T-helper 22 cell (primary cell): ENCODE data around the gene DUOXA1.

ENCODE experiments used
- DNase-seq: peaks from one replicate; pipeline ENCODE4 v3.0.0-alpha.2; 2020; ENCODE audit warnings: low read depth

DUOXA1 gene

DNA sequence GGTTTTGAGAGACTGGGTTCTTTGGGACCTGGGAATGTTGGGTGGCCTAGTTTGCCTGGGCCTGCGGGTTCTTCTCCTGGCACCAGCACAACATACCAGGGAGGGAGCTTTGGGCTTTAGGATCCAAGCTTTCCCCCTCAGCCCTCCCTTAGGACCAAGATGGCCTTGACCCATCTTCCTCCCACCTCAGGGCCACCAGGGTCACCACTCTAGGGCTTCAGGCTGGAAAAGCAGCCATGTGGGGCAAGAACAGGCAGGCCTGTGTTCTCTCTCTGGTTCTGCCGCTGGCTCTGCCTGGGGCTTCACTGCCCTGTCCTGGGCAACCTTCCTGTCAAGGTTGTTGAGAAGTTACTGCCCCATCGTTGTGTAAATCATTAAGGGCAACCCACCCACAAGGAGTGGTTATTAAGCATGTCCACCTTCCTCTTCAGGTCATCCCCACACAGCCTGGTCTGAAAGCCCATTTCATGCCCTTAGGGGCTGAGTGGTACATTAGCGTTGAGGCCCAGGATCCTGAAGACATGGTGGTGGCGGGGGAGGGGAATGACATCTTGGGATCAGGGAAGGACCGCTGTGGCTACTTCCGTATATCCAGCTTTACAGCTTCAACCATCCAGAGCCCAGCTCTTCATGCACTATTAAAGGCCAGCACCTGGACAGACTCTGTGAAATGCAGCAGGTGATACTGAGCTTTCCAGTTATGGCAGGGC, 767 bp upstream of the DUOXA1 start:
- DNase-seq, result no peak

DNA sequence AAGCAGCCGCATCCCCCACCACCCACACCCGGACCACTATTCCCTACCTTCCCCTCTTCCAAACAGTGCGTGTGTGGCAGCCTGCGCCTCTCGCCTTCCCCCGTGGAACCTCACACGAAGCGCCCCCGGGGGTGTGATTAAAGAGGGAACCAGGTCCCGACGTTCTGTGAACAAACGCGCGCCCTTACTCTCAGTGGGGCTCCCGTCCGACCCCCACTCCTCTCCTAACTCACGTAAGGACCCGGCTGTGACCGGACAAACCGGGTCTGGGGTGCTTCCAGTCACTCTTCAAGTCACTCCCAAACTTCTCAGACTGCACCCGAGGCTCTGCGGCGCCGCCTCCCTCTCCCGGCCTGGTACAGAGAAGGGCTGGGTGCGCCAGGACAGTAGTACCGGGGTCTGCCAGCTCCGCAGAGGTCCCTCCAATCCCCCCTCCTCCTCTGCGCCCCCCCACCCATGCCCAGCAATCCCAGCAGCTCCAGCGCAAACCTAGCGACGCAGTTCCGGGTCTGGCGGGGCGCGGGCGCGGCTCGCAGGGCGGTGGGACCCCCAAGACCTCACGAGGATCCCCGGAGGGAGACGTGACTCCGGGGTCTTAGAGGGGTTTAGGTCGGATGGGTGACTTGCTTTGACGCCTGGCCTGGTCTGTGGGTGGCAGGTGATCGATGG, 574 bp downstream of the DUOXA1 start:
- no peak for DNase-seq

DNA sequence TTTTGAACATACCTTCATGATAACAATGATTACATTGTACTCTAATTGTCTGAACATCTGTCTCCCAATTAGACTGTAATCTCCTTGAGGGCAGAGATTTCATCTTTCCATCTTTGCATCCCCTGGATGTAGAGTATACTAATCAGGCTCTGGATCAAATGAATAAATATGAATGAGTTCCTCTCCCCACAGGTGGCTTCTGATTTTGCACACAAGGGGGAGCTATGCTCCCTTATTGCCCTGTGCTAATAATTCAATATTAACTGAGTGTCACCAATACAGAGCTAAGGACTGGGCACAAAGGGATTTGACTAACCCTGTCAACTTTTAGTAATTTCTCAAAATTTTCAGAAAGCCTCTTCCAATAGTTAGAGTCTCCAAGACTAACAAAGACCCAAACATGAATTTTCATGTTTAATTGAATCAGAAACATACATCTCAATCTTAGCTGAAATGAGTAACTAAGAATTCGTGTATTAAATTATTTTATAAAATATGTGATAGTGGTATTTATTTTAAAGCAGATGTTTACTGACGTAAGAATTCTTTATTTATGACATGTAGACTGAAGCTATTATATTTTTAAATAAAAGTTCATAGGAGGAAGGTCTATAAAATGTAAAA, 3.0 kb downstream of the DUOXA1 start:
- no peak for DNase-seq

DNA sequence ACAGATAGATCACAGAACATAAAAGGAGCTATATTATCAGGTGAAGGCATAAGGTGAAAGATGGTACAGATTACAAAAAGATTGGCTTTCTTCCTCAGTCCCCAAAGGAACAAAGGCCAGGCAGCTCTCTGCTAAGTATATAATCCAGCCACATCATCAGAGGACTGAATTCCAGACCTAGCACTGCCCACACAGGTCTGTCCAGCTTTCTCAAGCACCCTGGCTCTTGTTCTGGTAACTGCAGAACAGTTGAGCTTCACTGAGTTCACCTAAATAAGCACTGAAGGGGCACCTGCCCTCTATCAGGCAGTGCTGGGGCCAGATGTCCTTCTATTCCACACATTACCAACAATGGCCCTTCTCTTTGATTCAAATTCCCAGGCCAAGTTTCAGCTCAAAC, 6.3 kb downstream of the DUOXA1 start:
- no peak for DNase-seq

DNA sequence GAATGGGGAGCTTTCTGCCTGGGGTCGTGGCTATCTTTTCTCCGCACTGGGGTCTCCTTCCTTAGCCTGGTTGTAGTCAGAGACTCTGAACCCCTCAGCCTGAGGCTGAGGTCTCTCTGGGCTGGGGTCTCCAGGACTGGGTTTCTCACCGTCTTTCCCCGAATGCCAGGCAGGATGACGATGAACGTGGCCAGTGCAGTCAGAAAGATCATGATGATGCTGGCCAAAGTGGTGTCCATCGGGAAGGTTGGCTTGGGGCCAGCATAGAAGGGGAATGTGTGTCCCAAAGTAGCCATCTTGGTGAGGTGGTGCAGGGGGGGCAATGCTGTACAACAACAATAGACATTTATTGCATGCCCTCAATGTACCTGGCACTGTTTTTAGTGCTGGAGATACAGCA, 7.0 kb downstream of the DUOXA1 start:
- DNase-seq, result no peak

DNA sequence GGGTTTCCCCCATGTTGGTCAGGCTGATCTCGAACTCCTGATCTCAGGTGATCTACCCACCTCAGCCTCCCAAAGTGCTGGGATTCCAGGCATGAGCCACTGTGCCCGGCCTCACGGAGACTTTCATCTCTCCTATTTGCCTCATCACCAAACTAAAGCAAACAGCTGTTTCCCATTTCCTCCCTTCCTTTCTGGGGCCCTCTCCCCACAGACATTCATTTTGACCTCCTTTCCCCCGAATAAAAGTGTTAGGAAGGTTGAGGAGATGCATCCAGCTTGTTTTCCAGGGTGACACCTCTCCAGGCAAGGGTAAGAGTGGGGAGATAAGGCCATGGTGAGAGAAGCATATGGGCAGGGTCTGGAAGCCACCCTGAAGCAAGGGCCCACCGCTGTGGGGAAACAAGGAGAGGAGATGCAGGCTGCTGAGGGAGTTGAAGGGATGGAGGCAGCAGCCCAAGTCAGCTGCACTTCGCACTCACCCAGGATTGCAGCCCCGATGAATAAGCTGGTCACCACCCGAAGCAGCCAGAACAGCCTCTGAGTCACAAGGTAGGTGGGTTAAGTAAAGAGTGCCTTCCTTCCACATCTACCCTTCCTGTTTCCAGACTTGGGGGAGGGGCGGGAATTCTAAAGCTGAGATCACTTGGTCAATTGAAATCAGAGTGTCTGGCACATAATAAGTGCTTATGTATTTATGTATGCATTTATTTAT, 7.8 kb downstream of the DUOXA1 start:
- DNase-seq, result no peak

DNA sequence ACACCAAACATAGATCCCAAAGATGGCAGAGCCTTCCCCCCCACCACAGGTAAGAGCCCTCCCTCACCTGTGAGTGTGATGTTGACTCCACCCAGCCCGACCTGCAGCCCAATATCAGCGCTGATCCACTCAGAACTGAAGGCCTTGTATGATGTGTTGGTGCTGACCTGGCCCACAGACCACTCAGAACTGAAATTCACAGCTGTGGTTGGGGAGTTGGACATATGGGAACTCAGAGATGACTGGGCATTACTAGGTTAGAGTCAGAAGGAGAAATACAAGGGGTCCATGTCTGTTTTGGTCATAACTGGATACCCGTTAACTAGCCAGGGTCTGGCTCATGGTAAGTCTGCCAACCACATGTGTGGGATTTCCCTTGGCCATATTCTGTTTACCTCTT, 8.7 kb downstream of the DUOXA1 start:
- DNase-seq, result no peak

DNA sequence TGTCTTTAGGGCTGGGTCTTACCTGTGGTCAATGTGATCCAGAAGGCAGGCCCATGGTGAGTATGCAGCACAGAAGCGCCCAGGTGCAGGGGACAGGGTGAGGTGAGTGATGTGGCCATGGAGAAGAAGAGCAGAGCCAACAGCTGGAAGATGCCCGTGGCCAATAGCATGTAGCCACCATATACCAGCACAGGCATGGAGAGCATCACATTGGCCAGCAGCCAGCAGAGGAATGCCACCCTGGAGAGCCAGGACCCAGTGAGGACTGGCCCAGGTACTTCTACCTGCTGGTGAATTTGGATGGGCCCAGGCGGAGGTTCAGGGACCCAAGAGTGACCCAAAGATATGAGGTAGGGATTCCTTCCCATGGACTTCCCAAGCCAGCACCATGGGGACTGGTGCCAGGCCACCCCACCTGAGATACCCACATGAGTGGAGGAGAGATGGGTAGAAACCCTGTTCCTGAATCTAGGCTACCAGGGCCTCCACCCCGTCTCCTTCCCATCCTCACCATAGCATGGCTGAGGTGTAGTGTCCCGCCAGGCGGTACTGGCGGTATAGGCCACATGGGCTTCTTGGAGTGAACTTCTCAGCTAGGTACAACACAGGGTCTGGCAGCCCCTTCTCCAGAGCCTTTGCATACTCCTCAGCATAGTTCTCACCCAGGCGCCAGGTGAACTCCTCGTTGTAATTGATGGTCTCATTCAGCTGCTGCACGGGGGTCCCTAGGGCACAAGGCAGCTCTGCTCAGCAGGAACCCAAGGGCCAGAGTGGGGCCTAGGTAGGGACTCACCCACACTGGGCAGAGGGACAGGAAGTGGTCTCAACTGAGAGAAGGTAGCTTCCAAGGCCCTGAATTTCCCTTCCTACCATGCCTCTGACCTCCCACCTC, 9.4 kb downstream of the DUOXA1 start:
- no peak for DNase-seq

DNA sequence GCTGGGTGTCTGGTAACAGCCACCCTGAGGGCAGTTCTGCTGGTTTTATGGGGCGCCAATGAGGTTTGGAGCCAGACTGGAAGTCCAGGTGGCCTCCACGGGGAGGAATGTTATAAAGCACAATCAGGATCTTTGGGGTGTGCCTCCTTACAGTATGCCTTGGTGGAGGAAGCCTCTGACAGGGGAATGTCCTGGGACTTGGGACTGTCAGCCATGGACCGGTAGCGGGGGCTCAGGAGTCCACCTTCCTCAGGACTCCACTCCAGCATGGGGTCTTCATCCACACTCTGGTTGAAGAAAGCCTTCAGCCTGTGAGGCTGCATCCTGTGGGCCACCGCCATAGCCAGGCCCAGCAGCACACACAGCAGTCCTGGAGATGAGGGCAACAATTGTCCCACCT, 10.7 kb downstream of the DUOXA1 start:
- DNase-seq, result no peak

DNA sequence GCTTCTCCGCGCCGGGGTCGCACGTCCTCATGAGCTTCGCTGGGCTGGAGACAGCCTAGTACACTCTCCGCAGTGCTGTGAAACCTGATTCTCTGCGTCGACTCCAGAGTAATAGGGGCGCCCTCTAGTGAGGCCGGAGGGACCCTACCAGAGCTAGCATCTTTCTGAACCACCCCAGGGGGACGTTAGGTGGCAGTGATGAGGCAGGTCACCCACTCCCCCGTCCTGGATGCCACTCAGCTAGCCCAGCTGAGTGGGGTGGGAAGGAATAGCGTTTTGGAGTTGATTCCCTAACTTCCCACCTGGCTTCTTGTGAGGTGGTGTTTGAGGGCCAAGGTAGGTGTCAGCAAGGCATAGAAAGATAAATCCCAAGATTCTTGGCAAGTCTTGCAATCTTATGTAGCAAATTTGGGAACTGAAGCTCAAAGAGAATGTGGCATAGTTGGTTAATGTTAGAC, 11.5 kb downstream of the DUOXA1 start:
- peak; percentile 53 for DNase-seq

DNA sequence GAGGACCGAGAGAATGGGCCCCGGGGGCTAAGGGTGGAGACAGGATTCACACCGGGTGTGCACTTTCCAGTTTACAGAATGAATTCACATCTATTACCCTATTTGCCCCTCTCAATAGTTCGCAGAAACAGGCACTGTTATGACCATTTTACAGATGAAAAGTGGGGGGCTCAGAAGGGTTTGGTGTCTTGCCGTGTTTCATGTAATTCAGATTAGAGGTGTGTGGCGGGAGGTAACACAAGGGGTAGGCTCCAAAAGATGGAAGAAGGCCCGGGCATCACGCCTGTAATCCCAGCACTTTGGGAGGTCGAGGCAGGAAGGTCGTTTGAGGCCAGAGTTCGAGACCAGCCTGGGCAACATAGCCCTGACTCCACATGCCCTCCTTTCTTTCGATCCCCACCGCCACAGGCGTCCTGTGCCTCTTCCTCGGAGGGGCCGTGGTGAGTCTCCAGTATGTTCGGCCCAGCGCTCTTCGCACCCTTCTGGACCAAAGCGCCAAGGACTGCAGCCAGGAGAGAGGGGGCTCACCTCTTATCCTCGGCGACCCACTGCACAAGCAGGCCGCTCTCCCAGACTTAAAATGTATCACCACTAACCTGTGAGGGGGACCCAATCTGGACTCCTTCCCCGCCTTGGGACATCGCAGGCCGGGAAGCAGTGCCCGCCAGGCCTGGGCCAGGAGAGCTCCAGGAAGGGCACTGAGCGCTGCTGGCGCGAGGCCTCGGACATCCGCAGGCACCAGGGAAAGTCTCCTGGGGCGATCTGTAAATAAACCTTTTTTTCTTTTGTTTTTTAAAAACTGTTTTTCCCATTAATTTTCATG, 12.2 kb downstream of the DUOXA1 start:
- DNase-seq, result no peak

DNA sequence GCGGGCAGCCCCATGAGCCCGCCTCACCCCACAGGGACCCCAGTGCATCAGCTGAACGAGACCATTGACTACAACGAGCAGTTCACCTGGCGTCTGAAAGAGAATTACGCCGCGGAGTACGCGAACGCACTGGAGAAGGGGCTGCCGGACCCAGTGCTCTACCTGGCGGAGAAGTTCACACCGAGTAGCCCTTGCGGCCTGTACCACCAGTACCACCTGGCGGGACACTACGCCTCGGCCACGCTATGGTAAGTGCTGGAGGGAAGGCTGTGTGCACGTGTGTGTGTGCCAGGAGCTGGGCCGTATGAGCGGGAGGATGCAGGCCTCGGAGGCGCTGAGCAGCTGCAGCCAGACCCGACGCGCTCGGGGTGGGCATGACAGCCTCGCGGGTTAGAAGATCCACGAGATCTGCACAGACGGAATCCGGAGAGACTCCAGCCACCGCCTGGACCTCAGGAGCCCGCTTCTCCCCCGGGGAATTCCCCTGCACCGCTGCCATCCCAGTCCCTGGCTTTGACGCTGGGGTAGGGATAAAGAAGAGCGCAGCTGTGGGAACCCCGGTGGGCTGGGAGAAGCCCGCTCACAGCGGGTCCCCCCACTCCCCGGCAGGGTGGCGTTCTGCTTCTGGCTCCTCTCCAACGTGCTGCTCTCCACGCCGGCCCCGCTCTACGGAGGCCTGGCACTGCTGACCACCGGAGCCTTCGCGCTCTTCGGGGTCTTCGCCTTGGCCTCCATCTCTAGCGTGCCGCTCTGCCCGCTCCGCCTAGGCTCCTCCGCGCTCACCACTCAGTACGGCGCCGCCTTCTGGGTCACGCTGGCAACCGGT, 13.0 kb downstream of the DUOXA1 start:
- DNase-seq, result no peak

DNA sequence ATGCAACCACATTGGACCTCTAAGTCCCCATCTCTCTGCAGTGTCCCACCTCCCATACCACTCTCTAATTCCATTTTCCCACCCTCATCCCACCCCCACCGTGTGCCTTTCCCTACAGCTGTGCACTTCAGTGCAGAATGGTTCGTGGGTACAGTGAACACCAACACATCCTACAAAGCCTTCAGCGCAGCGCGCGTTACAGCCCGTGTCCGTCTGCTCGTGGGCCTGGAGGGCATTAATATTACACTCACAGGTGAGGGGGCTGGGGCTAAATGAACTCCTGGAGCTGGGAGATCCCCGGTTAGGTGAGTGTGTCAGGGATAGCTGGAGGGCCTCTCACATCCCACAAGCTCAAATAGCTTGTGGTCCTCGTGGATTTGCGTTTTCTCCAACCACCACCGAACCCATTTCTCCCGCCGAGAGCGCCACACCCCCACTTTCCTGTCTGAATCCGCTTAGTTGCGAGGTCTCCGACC, 13.6 kb downstream of the DUOXA1 start:
- DNase-seq, result no peak

DNA sequence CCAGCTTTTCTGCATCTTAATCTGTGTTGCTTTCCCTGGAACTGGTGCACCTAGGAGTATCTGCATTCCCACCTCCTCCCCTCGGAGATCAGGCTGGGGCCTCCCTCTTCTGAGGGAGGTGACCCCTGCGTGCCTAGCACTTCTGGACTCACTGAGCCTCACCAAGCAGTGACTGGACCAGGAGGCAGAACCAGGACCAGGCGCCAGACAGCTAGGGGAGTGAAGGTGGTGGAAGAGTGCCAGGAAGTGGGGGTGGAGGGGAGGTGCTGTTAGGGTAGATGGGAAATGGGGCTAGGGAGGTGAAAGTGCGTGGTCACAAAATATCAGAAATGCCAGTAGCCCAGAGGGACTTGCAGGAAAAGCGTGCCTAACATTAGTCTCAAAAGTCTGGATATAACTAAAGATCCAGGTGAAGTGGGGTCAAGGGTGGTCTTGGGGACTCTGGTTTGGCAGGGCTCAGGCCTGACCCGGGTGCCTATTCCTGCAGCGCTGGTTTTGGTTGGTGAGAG, 14.3 kb downstream of the DUOXA1 start:
- no peak for DNase-seq

DNA sequence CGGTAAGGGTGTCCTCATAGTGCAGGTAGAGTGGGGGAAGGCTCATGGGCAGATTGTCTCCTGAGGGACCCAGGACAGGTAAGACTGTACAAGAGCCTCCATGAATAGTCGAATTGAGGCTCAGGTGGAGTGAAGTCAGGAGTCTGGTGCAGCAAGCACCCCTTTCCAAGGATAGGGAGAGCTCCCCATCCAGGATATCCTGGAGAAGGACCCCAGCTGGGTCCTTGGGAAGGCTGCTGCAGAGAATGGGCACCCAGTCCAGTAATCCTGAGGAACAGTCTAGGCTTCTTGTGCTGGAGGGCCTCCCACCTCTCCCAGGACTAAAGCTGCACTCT, 15.0 kb downstream of the DUOXA1 start:
- DNase-seq, result no peak

DNA sequence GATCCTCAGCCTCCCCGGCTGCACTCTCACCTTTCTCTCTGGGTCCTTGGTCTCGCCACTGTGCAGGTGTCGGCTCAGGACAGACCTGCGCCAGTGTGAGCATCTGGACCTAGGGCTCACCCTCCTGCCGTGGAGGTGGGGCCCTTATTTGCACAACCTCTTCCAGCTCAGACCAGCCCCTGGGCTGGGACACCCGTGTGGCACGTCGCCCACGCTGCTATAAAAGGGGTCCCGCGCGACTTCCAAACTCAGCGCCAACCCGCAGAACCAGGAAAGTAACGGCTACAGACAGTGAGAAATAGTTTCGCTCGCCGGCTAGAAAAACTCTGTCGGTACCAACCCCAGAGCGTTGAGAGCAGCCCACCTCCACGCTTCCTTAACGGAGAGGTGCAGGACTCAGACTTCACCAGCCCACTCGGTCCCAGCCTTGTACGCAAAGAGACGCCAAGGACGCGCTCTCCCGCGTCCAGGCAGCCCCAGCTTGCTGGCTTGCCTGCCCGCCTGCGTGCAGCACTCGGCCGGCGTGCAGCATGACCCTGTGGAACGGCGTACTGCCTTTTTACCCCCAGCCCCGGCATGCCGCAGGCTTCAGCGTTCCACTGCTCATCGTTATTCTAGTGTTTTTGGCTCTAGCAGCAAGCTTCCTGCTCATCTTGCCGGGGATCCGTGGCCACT, 15.5 kb downstream of the DUOXA1 start, which contains the start of the genes DUOX2 and DUOXA2:
Gene DUOX2, minus strand, starts transcription at position 97 of the 675 bp plus-strand sequence. CDS start 761 bp downstream, outside the sequence.
Gene DUOXA2, plus strand, starts transcription at position 251 of the 675 bp plus-strand sequence. Its CDS starts 280 bp downstream, at position 531.
- DNase-seq, result no peak

DNA sequence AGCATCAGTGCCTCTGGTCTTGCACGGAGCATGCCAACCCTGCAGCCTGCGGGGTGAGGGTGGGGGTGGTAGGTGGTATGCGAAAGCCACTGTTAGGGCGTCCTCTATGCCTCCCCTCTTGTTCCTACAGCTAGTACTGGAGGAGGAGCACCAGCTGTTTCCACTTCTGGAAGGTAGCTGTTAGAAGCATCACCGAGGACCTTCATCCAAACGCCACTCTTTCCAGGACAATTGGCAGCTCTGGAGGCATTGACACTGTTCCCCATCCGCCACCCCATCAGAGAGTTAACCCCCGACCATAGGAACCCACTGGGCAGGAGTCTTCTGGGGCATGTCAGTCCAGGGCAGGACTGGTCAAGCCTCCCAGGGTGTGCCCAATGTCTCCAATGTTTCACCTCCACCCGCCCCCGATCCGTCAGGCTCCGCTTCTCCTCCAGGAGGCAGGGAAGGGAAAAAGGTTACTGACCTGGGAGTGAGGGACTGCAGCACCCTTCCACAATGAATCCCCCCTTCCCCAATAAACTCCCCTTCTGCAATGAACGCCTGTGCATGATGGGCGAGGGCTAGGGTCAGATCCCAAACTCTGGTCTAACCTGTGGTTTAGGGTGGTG, 16.2 kb downstream of the DUOXA1 start:
- no peak for DNase-seq
